Stimulated activated CD4-positive, alpha-beta T cell treated with anti-CD3 and anti-CD28 coated beads, Interleukin-4, amount 100 ng/mL, for 4 hours (primary cell): ENCODE data around the gene ALPL.
"Not testable (repeated sequence)": the region's sequence is repeated elsewhere in the genome, so short reads cannot be mapped to it uniquely, and the experiment has no call there.

Source experiments
- DNase-seq, 2 experiments: peaks; one replicate each; pipeline ENCODE4 v3.0.0-alpha.2; 2020

Gene ALPL

GRCh38 chr1:21509351-21510112 is at the start of gene ALPL:
Gene ALPL, plus strand, starts transcription at chr1:21509423. Its CDS starts 44,659 bp downstream, at chr1:21554082.
- no peak for DNase-seq

- not testable (repeated sequence) for DNase-seq
Observed at GRCh38 chr1:21465127-21465526, 44.1 kb upstream of the ALPL start.

- not testable (repeated sequence) for DNase-seq
Observed at GRCh38 chr1:21467946-21468345, 41.3 kb upstream of the ALPL start.

GRCh38 chr1:21468599-21468998 is 40.6 kb upstream of the ALPL start:
- DNase-seq: peak in 1 of 2 experiments; percentile 11

- DNase-seq: no peak
Observed at GRCh38 chr1:21469581-21469980, 39.6 kb upstream of the ALPL start.

GRCh38 chr1:21472861-21473260 is 36.4 kb upstream of the ALPL start:
- no peak for DNase-seq

GRCh38 chr1:21478356-21478755 is 30.9 kb upstream of the ALPL start:
- no peak for DNase-seq

GRCh38 chr1:21483881-21484280 is 25.3 kb upstream of the ALPL start:
- DNase-seq: not testable (repeated sequence)

GRCh38 chr1:21489146-21489545 is 20.1 kb upstream of the ALPL start:
- DNase-seq: no peak

- no peak for DNase-seq
Observed at GRCh38 chr1:21490774-21491487, 18.3 kb upstream of the ALPL start.

GRCh38 chr1:21491488-21492355 is 17.5 kb upstream of the ALPL start:
- no peak for DNase-seq

GRCh38 chr1:21492356-21492625 is 16.9 kb upstream of the ALPL start:
- no peak for DNase-seq

- DNase-seq: no peak
Observed at GRCh38 chr1:21494196-21494595, 15.0 kb upstream of the ALPL start.

GRCh38 chr1:21495225-21495820 is 13.9 kb upstream of the ALPL start:
- DNase-seq: no peak

- no peak for DNase-seq
Observed at GRCh38 chr1:21496063-21496462, 13.2 kb upstream of the ALPL start.

- no peak for DNase-seq
Observed at GRCh38 chr1:21496886-21497285, 12.3 kb upstream of the ALPL start.

- DNase-seq: no peak
Observed at GRCh38 chr1:21497466-21498061, 11.7 kb upstream of the ALPL start.

GRCh38 chr1:21499283-21499950 is 9.8 kb upstream of the ALPL start:
- DNase-seq: no peak

GRCh38 chr1:21503706-21504377 is 5.4 kb upstream of the ALPL start:
- DNase-seq: no peak

GRCh38 chr1:21506804-21507203 is 2.4 kb upstream of the ALPL start:
- DNase-seq: no peak

GRCh38 chr1:21507511-21508270 is 1.5 kb upstream of the ALPL start:
- DNase-seq: no peak
